ENCODE results near the gene CDK14.

Gene CDK14

DNA sequence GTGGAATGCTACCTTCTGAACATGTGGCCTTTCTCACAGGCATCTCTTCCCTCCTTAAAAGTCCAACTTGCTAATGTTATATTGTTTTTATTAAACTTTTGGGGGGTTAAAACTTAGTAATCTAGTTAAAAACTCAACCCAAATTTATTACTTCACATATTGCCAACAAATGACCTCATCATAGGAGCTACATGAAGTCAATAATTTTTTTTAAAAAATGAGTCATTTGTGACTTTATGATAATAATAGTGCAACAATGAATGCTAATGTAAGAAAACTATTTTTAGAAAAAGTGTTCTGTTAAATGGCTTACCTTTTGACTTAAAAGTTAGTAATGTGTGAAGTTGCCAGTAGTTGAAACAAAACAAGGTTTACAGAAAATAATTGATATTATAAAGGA, 342.2 kb downstream of the CDK14 start:
- H3K4me2 ChIP-seq (ENCODE audit: low read depth, low read length) = no peak overlapping the region
- H3K79me2 ChIP-seq (ENCODE audit: low read length) = peaks cover 76% of the 10 kb centered on the region
- no peak for DNase-seq
- H3K36me3 ChIP-seq (replicated peaks; ENCODE audit: insufficient read depth, low read length) = 0 out of 2 replicates have a peak, but pooled peaks cover 3% of the 10 kb centered on the region
- H3K9me2 ChIP-seq (replicated peaks; ENCODE audit: insufficient read depth, low read length) = no peaks in the 10 kb centered on the region
- H3F3A ChIP-seq (ENCODE audit: insufficient read depth, low read length) = peaks cover 6% of the 10 kb centered on the region
- H3K9me3 ChIP-seq (replicated peaks; ENCODE audit: insufficient read depth, low read length) = no peaks in the 10 kb centered on the region
- H3K27me3 ChIP-seq (replicated peaks; ENCODE audit: insufficient read depth, low read length) = no peaks in the 10 kb centered on the region
- no peak overlapping the region for H3K9ac ChIP-seq (ENCODE audit: low read length)
- H3K27ac ChIP-seq (ENCODE audit: low read length) = no peak overlapping the region
- H2AFZ ChIP-seq (ENCODE audit: low read length) = no peak overlapping the region
- no peaks in the 10 kb centered on the region for H4K20me1 ChIP-seq (ENCODE audit: insufficient read depth, low read length)
- TF ChIP-seq EZH2 (optimal IDR thresholded peaks at IDR 0.05; ENCODE audit: low read depth, low read length) = no peak
- H3K4me1 ChIP-seq (ENCODE audit: low read length) = peaks cover 11% of the 10 kb centered on the region
- H3K4me3 ChIP-seq (ENCODE audit: low read length) = no peak overlapping the region

DNA sequence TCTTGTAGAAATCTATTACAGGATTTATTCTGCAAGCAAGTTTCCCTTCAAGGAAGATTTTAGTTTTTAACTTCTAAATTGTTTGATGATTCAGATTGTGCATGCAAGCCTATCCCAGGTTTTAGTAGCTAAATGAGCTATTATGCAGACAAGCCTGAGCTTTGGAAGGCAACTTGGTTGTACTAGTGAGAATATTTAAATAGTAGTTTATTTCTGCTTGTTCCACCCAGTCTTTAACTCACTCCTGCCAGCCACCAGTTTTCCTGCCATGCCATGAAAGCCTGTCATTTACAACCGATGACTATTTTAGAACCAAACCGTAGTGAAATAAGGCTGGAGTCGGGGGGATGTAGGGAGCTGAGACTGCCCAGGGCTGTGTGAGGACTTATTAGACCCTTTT, 343.5 kb downstream of the CDK14 start:
- TF ChIP-seq EZH2phosphoT487 (IDR thresholded peaks at IDR 0.05; ENCODE audit: low read length) = no peak
- TF ChIP-seq EZH2 (optimal IDR thresholded peaks at IDR 0.05; ENCODE audit: low read depth, low read length) = no peak
- TF ChIP-seq, protein P1, sequence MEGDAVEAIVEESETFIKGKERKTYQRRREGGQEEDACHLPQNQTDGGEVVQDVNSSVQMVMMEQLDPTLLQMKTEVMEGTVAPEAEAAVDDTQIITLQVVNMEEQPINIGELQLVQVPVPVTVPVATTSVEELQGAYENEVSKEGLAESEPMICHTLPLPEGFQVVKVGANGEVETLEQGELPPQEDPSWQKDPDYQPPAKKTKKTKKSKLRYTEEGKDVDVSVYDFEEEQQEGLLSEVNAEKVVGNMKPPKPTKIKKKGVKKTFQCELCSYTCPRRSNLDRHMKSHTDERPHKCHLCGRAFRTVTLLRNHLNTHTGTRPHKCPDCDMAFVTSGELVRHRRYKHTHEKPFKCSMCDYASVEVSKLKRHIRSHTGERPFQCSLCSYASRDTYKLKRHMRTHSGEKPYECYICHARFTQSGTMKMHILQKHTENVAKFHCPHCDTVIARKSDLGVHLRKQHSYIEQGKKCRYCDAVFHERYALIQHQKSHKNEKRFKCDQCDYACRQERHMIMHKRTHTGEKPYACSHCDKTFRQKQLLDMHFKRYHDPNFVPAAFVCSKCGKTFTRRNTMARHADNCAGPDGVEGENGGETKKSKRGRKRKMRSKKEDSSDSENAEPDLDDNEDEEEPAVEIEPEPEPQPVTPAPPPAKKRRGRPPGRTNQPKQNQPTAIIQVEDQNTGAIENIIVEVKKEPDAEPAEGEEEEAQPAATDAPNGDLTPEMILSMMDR (IDR thresholded peaks at IDR 0.05; ENCODE audit: low read length) = no peak
- H3F3A ChIP-seq (ENCODE audit: insufficient read depth, low read length) = no peaks in the 10 kb centered on the region
- 0 out of 2 replicates have a peak, but pooled peaks cover 3% of the 10 kb centered on the region for H3K36me3 ChIP-seq (replicated peaks; ENCODE audit: insufficient read depth, low read length)
- H3K9me2 ChIP-seq (replicated peaks; ENCODE audit: insufficient read depth, low read length) = no peaks in the 10 kb centered on the region
- H3K9ac ChIP-seq (ENCODE audit: low read length) = no peak overlapping the region
- H3K9me3 ChIP-seq (replicated peaks; ENCODE audit: insufficient read depth, low read length) = no peaks in the 10 kb centered on the region
- H4K20me1 ChIP-seq (ENCODE audit: insufficient read depth, low read length) = no peaks in the 10 kb centered on the region
- no peak overlapping the region for H3K4me3 ChIP-seq (ENCODE audit: low read length)
- no peak overlapping the region for H3K27ac ChIP-seq (ENCODE audit: low read length)
- H2AFZ ChIP-seq (ENCODE audit: low read length) = no peak overlapping the region
- H3K4me2 ChIP-seq (ENCODE audit: low read depth, low read length) = no peak overlapping the region
- H3K79me2 ChIP-seq (ENCODE audit: low read length) = peaks cover 72% of the 10 kb centered on the region
- no peaks in the 10 kb centered on the region for H3K4me1 ChIP-seq (ENCODE audit: low read length)
- DNase-seq = no peak
- H3K27me3 ChIP-seq (replicated peaks; ENCODE audit: insufficient read depth, low read length) = no peaks in the 10 kb centered on the region

DNA sequence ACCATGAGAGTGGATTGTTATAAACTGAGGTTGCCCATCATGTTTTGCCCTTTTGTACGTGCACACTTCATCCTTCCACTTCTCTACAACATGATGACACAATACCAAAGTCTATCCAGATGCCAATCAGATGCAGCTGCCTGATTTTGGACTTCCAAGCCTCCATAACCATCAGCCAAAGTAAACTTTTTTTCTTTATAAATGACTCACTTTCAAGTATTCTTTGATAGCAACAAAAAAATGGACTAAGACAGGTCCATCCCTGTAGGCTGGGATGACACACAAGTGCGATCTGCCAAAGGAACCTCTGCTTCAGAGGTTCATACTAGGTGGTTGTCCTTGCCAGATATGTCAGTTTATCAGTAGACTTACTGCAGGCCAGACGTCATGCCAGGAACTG, 347.9 kb downstream of the CDK14 start:
- no peak overlapping the region for H3K4me2 ChIP-seq (ENCODE audit: low read depth, low read length)
- H2AFZ ChIP-seq (ENCODE audit: low read length) = no peak overlapping the region
- no peaks in the 10 kb centered on the region for H3F3A ChIP-seq (ENCODE audit: insufficient read depth, low read length)
- DNase-seq = no peak
- no peaks in the 10 kb centered on the region for H4K20me1 ChIP-seq (ENCODE audit: insufficient read depth, low read length)
- TF ChIP-seq EZH2phosphoT487 (IDR thresholded peaks at IDR 0.05; ENCODE audit: low read length) (no peak), EZH2 (optimal IDR thresholded peaks at IDR 0.05; ENCODE audit: low read depth, low read length) (no peak)
- TF ChIP-seq, protein P1 (IDR thresholded peaks at IDR 0.05; ENCODE audit: low read length) = no peak
- H3K36me3 ChIP-seq (replicated peaks; ENCODE audit: insufficient read depth, low read length) = peaks cover 6% of the 10 kb centered on the region; the same call in 1 of the 2 replicates
- peaks cover 10% of the 10 kb centered on the region; the same call in 1 of the 2 replicates for H3K4me1 ChIP-seq (ENCODE audit: low read length)
- H3K79me2 ChIP-seq (ENCODE audit: low read length) = peaks cover 59% of the 10 kb centered on the region
- H3K27ac ChIP-seq (ENCODE audit: low read length) = no peak overlapping the region
- no peaks in the 10 kb centered on the region for H3K9me2 ChIP-seq (replicated peaks; ENCODE audit: insufficient read depth, low read length)
- H3K27me3 ChIP-seq (replicated peaks; ENCODE audit: insufficient read depth, low read length) = no peaks in the 10 kb centered on the region
- H3K4me3 ChIP-seq (ENCODE audit: low read length) = no peak overlapping the region
- no peaks in the 10 kb centered on the region for H3K9me3 ChIP-seq (replicated peaks; ENCODE audit: insufficient read depth, low read length)
- H3K9ac ChIP-seq (ENCODE audit: low read length) = no peak overlapping the region

- Histone ChIP-seq H3K4me2 (ENCODE audit: low read depth, low read length) (no peak overlapping the region), H3K36me3 (replicated peaks; ENCODE audit: insufficient read depth, low read length) (peaks cover 3% of the 10 kb centered on the region; the same call in 1 of the 2 replicates), H3F3A (ENCODE audit: insufficient read depth, low read length) (no peaks in the 10 kb centered on the region), H3K27me3 (replicated peaks; ENCODE audit: insufficient read depth, low read length) (no peaks in the 10 kb centered on the region), H3K4me1 (ENCODE audit: low read length) (peaks cover 10% of the 10 kb centered on the region; the same call in 1 of the 2 replicates), H3K27ac (ENCODE audit: low read length) (no peak overlapping the region), H3K9ac (ENCODE audit: low read length) (no peak overlapping the region), H3K79me2 (ENCODE audit: low read length) (peaks cover 50% of the 10 kb centered on the region), H4K20me1 (ENCODE audit: insufficient read depth, low read length) (no peaks in the 10 kb centered on the region), H2AFZ (ENCODE audit: low read length) (no peak overlapping the region), H3K9me2 (replicated peaks; ENCODE audit: insufficient read depth, low read length) (no peaks in the 10 kb centered on the region), H3K9me3 (replicated peaks; ENCODE audit: insufficient read depth, low read length) (no peaks in the 10 kb centered on the region), H3K4me3 (ENCODE audit: low read length) (no peak overlapping the region)
- no peak for TF ChIP-seq EZH2 (optimal IDR thresholded peaks at IDR 0.05; ENCODE audit: low read depth, low read length)
- TF ChIP-seq, protein P1 (IDR thresholded peaks at IDR 0.05; ENCODE audit: low read length) = no peak
- TF ChIP-seq EZH2phosphoT487 (IDR thresholded peaks at IDR 0.05; ENCODE audit: low read length) = no peak
- DNase-seq = no peak
These were observed 349.1 kb downstream of the CDK14 start for GRCh38 chr7:90945104-90945787.
